ENCODE results near the gene DISC1.

Gene DISC1

GRCh38 chr1:231626535-231626950 is at the start of gene DISC1:
Gene DISC1, plus strand, starts transcription at chr1:231626790. Its CDS starts 78 bp downstream, at chr1:231626868.
- DNase-seq (ENCODE audit: low read depth in 2 of 2) = peak; percentile 85 to 95
- H3K4me3 ChIP-seq (replicated peaks in 1 of 2; ENCODE audit: low read depth in 2 of 2, low read length in 2 of 2) = peak within 1 kb of the TSS; percentile 80 to 95
- TF ChIP-seq CTCF (IDR thresholded peaks at IDR 0.05; ENCODE audit: low read depth, low read length) = no peak

DNA sequence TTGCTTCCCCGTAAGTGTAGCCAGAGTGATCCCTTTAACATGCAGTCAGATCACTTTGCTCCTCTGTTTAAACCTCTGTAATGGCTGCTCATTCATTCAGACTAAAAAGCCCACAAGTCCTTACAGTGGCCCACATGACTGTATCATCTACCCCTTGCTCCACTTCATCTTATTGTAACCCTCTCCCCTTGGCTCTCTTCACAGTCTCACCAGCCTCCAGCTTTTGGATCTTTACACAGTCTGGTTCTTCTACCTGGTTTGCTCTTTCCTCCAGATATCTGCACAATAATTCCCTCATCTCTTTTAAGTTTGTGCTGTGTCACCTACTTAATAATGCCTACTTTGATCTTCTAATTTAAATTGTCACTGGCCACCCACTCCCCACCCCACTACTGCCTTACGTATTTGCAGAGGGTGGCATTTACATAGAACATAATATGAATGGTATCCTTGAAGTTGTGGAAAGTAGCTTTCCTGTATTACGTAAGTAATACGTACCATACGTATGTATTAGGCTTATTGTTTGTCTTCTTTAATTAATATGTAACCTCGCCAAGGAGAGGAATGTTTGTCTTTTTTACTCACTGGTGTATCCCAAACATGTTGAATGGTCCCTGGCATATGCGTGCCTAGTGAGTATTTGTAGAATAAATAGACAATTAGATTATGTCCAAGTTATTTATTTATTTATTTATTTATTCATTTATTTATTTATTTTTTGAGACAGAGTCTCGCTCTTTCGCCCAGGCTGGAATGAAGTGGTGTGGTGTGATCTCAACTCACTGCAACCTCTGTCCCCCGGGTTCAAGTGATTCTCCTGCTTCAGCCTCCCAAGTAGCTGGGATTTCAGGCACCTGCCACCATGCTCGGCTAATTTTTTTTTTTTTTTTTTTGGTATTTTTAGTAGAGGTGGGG is 49.5 kb upstream of the DISC1 start:
- H3K4me3 ChIP-seq (replicated peaks in 1 of 2; ENCODE audit: low read depth in 2 of 2, low read length in 2 of 2) = no peak overlapping the region
- TF ChIP-seq CTCF (IDR thresholded peaks at IDR 0.05; ENCODE audit: low read depth, low read length) = no peak

DNA sequence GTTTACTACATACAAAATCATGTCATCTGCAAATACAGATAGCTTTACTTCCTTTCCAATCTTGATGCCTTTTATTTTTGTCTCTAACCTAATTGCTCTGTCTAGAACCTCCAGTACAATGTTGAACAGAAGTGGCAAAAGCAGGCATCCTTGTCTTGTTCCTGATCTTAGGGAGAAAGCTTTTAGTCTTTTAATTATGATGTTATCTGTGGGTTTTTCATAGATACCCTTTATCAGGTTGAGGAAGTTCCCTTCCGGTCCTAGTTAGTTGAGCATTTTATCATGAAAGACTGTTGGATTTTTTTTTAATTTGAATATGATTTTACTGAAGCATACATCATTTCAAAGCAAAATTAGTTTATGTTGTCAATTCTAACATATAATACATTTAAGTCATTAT is 45.7 kb upstream of the DISC1 start:
- no peak for DNase-seq (ENCODE audit: low read depth in 2 of 2)
- no peak overlapping the region for H3K4me3 ChIP-seq (replicated peaks in 1 of 2; ENCODE audit: low read depth in 2 of 2, low read length in 2 of 2)
- TF ChIP-seq CTCF (IDR thresholded peaks at IDR 0.05; ENCODE audit: low read depth, low read length) = no peak

More for the DNA sequence above, 49.5 kb upstream of the DISC1 start:
- no peak for DNase-seq (ENCODE audit: low read depth in 2 of 2)

- no peak for TF ChIP-seq CTCF (IDR thresholded peaks at IDR 0.05; ENCODE audit: low read depth, low read length)
- H3K4me3 ChIP-seq (replicated peaks in 1 of 2; ENCODE audit: low read depth in 2 of 2, low read length in 2 of 2) = no peak overlapping the region
- DNase-seq (ENCODE audit: low read depth in 2 of 2) = no peak
Measured at GRCh38 chr1:231581859-231582258, 44.7 kb upstream of the DISC1 start.

DNA sequence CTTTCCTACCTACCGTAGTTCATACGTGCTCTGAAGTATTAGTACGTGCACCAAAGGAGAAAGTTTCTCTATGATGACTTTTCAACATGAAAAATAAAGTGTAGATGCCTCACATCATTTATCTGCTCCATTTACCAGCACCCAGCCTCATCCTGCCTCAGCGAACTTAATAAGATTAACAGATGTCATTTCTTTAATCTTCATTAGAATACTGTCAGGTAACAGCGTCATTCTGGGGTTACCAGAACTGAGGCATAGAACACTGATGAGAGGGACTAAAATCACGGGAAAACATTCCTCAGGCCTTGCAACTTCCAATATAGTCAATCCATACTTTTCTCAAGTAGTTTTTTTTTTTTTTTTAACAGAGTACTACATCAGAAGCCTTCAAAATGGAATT is 43.2 kb upstream of the DISC1 start:
- no peak for TF ChIP-seq CTCF (IDR thresholded peaks at IDR 0.05; ENCODE audit: low read depth, low read length)
- H3K4me3 ChIP-seq (replicated peaks in 1 of 2; ENCODE audit: low read depth in 2 of 2, low read length in 2 of 2) = no peak overlapping the region
- DNase-seq (ENCODE audit: low read depth in 2 of 2) = no peak

GRCh38 chr1:231584117-231584516 is 42.5 kb upstream of the DISC1 start:
- DNase-seq (ENCODE audit: low read depth in 2 of 2) = peak; percentile 88 to 92
- TF ChIP-seq CTCF (IDR thresholded peaks at IDR 0.05; ENCODE audit: low read depth, low read length) = peak; percentile 26
- H3K4me3 ChIP-seq (replicated peaks in 1 of 2; ENCODE audit: low read depth in 2 of 2, low read length in 2 of 2) = no peak overlapping the region

All from cardiac fibroblast (primary cell).